Endometrial microvascular endothelial cells (primary cell): ENCODE results near the gene LDLRAP1. TPM values are rescaled to one million over a fixed set of nuclear protein-coding genes. Genes with fewer than 3 reads are reported as not detected.

Experiments used
- in situ Hi-C: cut with HindIII; loops from 2 replicates; pipeline ENCODE4 v1.10.0; 2017; ENCODE audit warnings: low sequenced_read_pairs, low pct_unique_long_range_greater_than_20kb; ENCODE audit errors: inconsistent ontology term
- total RNA-seq: library from RNA; depleted of rRNA; stranded (reverse); fragments of >200 nt; gene quantifications from one replicate; pipeline ENCODE4 v1.2.3, GENCODE V29; 2015; ENCODE audit errors: inconsistent ontology term

LDLRAP1 gene
- total RNA-seq, 1 donor from 2014 or later = 15.5 TPM

GRCh38 chr1:25569597-25570396 is 26.4 kb downstream of the LDLRAP1 start:
- in situ Hi-C loops = no loop called here

DNA sequence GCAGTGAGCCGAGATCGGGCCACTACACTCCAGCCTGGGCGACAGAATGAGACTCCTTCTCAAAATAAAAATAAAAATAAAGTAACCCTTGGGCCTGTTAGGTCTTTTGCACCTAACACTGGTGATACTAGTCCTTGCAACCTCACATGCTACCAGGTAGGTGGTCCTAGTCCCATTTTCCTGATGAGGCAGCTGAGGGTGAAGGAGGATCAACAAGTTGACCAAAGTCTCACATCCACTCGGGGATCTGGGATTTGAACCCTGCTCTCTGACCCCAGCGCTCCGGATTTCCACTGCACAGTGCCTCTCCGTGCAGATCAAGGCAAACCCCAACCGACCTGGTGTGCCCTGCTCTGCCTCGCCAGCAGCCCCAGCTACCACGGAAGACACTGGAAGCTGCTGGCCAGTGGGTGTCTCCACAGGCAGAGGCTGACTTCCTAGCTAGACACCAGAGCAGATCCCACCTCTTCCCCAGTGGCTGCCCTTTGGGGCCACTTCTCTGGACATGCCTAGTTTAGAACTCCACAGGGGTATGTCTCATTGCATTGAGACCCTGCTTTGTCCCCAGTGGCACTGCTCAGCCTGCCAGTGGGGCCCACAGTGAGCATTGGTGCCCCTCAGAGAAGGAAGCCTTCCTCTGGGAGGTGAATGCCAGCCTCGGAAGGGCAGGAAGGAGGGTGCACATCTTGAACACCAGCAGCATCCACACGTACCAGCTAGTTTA is 27.6 kb downstream of the LDLRAP1 start:
- in situ Hi-C loops = no loop called here

DNA sequence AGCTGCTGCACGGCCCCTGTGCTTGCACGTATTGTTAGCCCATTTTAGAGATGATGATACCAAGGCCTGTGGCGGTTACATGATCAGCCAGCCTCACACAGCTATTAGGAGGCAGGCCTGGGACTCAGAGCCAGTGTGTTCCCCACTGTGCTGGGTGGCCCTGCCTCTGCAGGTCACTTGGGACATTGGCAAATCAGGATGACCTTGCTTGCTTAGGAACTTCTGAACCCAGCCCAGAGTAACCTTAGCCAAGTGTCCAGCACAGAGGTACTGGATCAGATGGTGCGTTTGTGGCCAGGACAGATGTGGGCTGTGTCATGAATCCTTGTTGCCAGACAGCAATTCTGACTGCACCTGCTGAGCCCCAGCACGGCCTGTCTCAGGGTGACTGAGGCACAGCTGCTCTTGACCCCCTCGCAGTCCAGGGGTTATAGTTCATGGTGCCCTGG is 28.1 kb downstream of the LDLRAP1 start:
- in situ Hi-C loops = no loop called here

GRCh38 chr1:25572107-25572506 is 28.7 kb downstream of the LDLRAP1 start:
- in situ Hi-C loops = no loop called here

- in situ Hi-C loops = no loop called here
These were observed 29.5 kb downstream of the LDLRAP1 start for GRCh38 chr1:25572708-25573590.

DNA sequence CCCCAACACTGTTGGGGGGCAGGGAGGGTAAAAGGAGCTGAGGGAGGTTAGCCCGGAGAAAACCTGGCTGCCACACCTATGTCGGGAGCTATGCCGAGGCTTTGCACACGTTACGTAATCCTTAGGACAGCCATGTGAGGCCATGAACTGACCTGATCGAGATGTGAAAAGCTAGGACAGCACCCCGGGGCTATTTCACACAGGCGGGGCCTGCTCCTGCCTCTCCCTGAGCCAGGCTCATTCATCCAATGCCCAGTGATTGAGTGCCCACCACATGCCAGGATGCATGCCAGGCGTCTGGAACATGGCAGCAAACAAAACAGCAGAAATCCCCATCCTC is 30.2 kb downstream of the LDLRAP1 start:
- in situ Hi-C loops = no loop called here

DNA sequence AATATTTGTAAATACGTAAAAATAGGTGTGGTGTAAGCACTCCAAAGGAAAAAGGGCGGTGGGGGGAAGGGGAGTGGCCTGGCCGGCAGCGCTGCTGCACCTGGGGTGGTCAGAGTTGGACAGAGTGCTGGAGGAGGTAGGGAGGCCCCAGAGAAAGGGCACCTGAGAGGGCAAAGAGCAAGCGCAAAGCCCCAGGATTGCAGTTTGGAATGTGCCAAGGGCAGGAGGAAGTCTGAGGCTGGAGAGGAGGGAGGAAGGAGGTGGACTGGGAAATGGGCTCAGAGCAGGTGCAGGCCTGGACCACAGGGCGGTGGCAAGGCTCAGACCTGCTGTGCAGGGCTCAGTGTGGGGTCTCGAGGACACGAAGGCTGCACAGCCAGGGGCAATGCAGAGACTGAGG is 30.6 kb downstream of the LDLRAP1 start:
- in situ Hi-C loops = no loop called here

DNA sequence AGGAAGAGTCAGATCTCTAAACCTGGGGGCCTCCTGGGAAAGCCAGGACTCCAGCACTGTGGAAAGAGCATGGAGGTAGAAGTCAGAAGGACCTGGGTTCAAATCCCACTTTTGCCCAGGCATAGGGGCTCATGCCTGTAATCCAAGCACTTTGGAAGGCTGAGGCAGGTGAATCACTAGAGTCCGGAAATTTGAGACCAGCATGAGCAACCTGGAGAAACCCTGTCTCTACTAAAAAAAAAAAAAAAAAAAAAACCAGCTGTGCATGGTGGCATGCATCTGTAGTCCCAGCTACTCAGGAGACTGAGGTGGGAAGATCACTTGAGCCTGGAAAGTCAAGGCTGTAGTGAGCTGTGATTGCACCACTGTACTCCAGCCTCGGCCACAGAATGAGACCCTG is 31.8 kb downstream of the LDLRAP1 start:
- in situ Hi-C loops = no loop called here

GRCh38 chr1:25576459-25577133 is 33.2 kb downstream of the LDLRAP1 start:
- in situ Hi-C loops = no loop called here

GRCh38 chr1:25577134-25577920 is 33.9 kb downstream of the LDLRAP1 start:
- in situ Hi-C loops = no loop called here

DNA sequence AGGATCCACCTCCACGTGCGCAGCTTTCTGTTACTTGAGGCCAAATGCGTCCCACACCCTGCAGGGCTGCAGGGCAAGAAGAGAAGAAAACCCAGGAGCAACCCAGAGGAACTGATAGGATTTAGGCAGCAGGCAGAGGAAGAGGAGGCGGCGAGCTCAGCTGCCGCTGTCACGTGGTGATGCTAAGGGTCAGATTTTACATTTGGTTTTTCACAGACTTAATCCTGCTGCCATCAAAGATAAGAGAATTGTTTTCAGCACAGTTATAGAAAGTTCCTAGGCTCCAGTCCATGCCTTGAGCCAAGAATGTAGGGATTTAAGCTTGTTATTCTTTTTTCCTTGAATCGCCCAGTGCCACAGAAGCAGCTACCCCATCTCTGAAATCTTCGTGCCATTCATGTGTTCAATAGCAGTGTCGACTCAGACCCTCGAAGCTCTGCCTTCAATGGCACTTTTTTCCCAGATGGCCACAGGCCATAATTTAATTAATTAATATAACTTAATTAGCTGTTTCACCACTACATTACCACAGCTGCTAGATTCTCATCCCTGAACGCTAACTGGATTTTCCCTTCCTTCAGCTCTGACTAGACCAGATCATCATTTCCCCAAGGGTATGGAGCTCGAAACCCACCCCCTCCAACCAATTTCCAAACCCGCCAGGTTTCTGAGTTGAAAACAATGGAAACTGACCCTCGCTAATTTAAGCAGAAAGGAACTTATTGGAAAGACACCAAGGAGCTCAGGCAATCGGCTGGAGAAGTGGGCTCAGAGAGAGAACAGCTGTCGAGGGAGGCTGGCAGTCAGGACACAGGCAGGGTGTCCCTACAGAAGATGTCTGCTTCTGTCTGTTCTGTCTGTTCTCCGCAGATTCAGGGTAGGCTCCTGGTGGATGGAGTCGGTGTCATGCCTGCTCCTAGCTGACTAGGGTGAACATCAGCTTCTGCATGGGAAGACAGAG is 36.2 kb downstream of the LDLRAP1 start:
- in situ Hi-C loops = no loop called here

DNA sequence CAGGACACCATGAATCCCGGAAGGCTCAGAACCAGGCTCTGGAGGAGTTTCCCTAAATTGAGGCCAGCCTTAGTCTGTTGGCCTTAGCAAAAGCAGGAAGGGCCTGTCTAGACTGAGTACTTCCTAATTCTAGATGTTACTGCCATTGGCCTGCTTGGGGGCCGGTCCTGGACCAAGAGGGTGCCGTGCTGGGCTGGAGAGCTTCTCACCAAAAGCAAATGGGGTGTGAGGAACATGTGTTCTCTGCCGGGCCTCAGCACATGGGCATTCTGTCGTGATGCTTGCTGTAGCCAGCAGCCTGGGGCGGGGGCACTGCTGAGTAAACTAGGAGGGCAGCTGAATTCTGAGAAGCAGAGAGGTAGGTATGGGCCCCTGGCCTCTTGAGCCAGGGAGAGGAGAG is 37.5 kb downstream of the LDLRAP1 start:
- in situ Hi-C loops = no loop called here

GRCh38 chr1:25581764-25582163 is 38.4 kb downstream of the LDLRAP1 start:
- in situ Hi-C loops = no loop called here

DNA sequence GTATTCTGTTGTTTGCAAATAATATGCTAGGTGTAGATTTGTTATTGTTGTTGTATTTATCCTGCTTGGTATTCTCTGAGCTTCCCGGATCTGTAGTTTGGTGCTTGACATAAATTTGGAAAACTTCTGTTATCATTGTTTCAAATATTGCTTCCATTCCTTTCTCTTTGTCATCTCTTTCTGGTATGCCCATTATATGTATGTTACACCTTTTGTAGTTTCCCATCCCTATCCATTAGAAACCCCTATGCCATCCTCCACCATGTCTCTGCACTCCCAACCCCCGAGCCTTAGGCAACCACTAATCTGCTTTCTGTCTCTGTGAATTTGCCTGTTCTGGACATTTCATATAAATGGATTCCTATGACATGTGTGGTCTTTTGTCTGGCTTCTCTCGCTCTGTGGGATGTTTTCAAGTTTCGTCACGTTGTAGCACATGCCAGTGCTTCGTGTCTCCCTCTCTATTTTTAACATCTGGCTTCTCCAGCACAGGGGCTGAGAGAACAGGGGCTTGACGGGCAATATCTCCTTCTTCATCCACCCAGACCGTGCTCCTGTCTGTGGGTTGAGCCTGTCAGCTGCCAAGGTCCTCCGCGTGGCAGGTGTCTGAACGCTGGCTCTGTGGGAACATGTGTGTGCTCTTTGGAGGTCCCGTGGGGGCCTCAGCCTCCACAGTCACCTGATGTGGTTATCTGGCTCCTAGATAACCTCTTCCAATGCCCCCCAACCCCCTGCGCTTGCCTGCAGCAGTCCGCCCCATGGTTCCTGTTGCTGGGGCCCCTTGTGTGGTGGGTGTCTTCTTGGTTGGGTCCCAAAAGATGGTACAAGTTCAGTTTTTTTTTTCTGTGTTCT is 40.3 kb downstream of the LDLRAP1 start:
- in situ Hi-C loops = no loop called here

- in situ Hi-C loops = no loop called here
These were observed 42.8 kb downstream of the LDLRAP1 start for GRCh38 chr1:25586181-25586588.

- in situ Hi-C loops = no loop called here
These were observed 43.9 kb downstream of the LDLRAP1 start for GRCh38 chr1:25587290-25587689.
